NCI-H1694 treated with DMSO at 0.1 percent for 48 hours (cell line): ENCODE results near the gene LRP6.
"Not testable (repeated sequence)": the region's sequence is repeated elsewhere in the genome, so short reads cannot be mapped to it uniquely, and the experiment has no call there.

Source experiments
- DNase-seq: peaks from one replicate; lab custom pipeline; 2025; lab: John Stamatoyannopoulos, UW

LRP6 gene

DNA sequence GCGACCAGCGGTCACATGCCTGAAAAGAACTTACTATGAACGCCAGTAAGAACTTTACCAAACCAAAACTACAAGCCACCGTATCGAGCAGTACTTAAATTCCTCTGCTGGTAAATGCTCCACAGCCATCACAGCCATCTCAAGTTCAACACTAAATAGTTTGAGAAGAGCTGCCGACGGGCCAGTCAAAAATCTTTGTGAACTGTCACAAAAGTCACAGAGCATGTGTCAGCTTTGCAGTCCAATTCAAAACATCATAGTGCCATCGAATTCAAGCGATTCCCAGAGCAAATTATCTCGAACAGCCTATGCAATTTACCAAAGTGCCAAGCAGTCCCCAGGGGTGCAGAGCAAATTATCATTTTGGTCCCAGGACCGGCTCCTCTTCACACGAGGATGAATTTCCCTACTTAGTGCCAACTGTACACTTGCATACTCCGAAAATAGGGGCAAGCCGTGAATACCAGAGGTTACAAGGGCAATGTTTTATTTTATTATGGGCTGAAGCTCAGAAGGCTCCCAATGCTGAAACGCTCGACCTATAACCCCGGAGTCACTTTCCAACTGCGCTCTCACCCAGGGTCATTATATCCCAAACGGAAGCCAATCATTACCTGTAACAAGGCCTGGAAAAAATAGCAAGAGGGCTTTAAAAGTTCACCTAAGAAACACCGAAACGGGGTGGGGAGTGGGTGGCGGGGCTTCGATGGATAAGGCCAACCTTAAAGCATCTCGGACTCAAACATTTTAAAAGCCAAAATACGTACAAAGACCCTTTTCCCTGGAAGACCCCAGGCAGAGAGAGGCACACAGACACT, 1.1 kb downstream of the LRP6 start:
- peak; percentile 27 for DNase-seq

DNA sequence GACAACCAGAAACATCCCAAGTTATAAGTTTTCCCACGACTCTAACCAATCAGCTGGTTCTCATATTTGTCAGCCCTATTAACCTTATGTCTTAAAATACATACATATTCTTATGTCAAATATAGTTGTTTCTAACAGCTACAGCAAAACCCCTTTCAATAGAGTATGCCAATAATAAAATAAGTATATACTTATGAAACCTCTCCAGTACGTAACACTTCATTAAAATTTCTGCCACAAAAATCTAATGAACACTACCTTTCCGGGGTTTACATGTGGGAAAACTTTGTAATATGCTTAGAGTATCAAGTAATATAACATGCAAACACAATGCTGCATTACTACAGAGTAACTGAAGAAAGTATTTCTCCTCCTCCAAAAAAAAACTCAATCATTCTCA, 1.8 kb downstream of the LRP6 start:
- no peak for DNase-seq

DNA sequence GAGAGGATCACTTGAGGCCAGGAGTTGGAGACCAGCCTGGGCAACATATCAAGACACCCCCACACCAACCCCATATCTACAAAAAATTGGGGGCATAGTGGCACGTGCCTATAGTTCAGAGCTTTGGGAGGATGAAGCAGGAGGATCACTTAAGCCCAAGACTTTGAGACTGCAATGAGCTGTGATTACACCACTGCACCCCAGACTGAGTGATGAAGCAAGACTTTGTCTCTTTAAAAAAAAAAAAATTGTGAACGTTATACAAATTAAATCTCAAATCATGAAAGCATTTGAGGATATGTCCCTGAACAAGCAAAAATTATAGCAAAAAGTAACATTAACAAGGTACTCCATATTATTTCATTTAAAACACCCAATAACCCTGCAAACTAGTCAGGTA, 2.9 kb downstream of the LRP6 start:
- no peak for DNase-seq

DNA sequence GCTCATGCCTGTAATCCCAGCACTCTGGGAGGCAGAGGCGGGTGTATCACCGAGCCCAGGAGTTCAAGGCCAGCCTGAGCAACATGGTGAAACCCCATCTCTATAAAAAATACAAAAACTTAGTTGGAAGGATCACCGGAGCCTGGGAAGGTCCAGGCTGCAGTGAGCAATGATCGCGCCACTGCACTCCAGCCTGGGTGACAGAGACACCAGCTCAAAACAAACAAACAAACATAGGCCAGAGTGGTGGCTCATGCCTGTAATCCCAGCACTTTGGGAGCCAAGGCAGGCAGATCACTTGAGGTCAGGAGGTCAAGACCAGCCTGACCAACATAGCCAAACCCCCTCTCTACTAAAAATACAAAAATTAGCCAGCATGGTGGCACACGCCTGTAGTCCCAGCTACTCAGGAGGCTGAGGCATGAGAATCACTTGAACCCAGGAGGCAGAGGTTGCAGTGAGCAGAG, 10.5 kb downstream of the LRP6 start:
- DNase-seq: not testable (repeated sequence)

DNA sequence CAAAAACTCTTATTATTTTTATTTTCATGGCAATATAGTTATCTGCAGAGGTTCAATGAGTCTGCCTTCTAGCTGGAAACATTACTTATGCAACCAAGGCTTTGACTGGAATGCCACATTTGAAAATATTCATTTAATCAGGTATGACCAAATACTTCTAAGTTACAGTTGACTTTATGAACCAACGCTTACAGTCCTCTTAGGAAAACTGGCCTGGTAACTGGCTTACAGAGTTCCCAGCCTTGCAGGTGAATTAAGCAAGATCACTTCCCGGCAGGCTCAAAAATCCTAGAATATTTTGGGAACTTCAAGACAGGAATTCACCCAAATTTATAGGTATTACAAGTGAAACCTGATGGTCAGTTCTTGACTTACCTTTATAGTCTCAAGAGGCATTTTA, 12.3 kb downstream of the LRP6 start:
- no peak for DNase-seq

DNA sequence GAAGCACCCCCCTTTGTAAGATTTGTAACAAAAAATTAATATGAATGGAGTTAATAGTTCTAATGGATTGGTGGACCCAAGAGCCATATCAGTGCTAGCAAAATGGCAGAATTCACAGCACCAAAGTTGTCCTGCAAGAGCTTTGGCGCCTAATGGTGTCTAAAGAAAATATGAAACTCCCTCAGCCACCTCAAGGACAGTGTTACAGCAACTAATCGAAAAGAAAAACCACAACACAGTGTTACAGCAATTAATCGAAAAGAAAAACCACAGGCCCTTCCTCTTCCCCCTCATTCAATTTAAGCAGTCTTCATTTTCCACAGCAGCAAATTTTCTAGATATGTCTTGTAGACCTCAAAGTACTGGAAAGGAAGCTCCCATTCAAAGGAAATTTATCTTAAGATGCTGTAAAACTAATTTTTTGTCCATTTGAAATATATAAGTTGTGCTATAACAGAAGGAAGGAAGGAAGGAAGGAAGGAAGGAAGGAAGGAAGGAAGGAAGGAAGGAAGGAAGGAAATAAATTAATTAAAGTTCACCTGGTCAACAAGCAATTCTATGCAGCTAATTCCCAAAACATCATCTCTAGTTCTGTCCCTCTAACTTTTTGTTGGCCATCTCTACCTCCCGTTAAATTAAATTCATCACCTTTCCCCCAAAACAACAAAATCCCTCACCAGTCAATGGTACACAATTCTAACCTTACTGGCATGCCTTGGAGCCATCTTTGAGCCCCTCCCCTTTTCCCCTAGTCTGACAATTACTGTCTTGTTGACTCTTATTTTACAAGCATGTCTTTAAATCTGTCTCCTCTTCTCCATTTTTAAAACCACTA, 17.4 kb downstream of the LRP6 start:
- no peak for DNase-seq

DNA sequence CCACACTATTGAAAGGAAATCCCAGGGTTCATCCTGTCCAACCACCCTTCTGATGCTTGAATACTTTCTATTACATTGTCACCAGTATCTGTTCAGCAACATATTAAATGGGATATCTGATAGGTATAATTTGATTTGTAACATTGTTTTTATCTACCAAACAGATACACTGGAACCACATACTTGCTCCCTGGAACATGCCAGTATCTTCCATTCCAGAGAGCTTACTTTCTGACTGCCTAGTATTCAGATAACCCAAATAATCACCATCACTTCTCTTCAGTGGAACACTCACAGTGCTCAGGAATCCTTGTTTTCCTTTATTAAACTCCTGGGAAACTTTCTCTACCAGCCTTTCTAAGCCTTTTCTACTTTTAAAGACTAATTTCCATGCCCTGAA, 19.3 kb downstream of the LRP6 start:
- DNase-seq: no peak

DNA sequence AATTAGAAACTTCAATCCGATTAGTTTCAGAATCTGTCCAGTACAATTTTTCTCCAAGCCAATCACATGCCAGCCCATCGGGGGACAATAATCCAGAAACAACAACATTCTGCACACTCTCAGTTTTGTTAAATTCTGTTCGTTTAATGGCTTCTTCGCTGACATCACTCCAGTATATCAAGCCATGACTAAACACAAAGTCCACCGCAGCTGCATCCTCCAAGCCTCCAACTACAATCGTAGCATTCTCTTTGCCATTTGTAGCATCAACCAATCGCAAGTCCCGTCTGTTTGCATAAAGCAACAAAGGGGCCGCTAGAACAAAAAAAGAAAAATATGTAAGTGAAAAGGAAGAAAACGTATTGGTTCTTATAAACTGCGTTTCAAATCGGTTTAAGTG, 22.5 kb downstream of the LRP6 start:
- DNase-seq: no peak

DNA sequence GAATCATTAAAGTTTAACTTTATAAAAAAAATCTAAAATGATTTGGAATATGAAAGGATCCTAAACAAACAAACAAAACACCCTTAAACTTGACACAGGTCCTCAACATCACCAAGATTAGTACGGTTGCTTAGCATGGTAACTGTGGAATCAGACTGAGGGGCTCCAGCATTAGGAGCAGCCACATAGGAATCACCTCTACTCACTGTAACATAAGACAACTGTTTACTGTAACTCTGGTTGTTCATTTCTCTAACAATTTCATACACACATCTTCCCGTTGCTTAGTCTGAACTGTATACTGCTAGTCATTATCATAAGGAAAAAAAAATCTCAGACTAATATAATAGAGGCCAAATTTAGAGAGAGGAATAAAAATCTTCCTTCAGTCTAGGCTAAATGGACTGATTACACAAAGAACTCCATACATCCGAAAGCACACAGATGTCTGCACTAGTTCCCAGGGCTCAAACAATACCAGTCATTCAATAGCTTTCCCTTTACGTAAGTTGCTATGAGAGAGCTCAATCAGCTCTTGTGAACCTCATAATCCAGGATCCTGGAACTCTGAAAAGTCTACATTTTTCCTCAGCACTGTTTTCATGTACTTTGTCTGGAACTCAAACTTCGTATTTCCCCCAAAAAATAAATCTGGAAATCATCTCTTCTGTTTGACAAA, 26.0 kb downstream of the LRP6 start:
- no peak for DNase-seq

DNA sequence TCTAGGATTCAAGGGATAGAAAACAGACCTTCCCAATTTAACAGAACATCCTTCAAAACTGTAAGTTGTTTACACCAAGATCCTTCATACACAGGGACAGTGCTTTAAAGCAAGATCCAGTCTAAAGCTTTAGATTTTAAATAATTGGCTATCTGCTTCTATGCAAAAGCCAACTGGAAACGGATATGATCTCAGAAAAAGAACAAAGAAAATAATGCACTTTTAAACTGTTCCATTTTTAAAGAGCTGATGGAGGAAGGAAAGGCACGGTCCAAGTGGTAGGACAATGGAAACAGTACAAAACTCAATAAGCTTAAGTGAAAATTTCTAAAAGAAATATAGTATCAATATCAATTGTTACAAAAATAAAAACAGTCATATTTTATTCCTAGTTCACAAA, 27.7 kb downstream of the LRP6 start:
- DNase-seq: no peak

DNA sequence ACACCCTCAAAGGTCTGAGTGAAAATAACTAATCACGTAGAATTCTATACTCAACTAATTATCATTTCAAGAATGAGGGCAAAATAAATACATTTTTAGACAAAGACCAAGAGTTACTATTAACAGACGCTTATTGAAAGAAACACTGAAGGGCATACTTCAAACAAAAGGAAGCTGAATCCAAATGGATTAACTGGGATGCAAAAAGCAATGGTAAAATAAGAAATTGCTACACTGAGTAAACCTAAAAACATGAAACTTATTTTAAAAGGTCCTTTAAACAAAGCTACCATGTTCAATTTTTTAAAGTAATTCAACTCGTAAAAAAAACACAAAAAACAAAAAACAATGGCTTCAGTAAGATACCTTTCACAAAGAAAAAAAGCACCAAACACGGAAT, 28.2 kb downstream of the LRP6 start:
- DNase-seq: no peak

DNA sequence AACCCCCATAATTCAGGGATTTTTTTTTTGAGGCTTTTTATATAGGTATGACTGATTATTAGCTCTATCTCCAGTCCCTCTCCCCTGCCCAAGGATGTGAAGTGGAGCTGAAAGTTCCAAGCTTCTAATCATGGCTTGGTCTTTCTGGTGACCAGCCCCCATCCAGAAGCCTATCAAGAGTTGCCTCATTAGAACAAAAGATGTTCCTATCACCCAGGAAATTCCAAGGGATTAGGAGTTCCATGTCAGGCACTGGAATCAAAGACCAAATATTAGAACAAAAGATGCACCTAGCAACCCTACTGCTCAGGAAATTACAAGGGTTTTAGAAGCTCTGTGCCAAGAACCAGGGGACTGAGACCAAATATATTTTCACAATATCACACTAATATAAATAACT, 29.9 kb downstream of the LRP6 start:
- no peak for DNase-seq

DNA sequence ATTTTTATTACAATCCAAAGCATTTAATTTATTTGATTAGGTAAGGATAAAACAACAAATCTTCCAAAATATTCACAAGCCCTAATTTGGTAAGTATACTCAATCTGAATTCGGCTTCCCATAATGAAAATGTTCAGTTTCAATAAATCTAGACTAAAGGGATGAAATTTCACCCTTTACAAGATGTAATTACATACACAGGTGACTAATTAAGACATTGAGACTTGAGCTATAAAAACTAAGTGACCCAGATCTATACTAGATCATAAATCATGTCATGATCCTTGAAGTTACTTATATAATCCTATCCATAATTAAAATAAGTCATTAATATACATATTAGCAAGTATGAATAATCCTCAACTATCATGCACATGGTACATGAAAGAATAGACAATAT, 36.6 kb downstream of the LRP6 start:
- no peak for DNase-seq

DNA sequence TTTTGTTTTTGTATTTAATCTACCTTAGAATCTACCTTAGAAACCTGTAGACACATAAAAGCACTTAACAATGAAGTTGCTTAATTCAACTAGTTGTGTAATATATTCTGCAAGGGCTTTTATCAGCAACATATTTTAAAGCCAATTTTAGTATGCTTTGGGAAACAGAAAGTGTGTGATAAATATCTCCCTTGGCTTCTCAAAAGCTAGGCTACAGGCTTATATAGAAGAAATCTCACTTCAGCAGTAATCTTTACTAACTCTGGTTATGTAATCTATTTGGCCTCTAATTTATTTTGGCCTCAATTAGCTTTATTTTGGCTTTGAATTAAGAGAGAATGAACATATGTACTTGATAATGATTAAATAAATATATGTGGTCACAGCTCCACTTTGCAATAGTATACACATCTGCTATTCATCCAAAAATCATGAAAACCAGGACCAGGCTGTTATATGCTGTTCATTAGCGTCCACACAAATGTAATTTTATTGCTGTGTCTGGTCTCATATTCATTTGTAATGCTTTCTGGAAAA, 37.2 kb downstream of the LRP6 start:
- DNase-seq: no peak

DNA sequence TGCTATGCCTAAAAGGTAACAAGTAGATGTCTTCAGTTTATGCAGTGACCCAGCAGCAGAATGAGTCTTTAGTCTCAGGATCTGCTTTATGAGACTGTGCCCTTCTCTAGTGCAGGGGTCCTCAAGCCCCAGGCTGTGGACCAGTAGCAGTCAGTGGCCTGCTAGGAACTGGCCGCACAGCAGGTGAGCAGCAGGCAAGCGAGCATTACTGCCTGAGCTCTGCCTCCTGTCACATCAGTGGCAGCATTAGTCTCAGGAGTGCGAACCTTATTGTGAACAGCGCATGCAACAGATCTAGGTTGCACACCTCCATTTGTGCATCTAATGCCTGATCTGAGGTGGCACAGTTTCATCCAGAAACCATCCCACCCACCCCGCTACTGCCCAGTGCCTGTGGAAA, 38.4 kb downstream of the LRP6 start:
- DNase-seq: no peak

DNA sequence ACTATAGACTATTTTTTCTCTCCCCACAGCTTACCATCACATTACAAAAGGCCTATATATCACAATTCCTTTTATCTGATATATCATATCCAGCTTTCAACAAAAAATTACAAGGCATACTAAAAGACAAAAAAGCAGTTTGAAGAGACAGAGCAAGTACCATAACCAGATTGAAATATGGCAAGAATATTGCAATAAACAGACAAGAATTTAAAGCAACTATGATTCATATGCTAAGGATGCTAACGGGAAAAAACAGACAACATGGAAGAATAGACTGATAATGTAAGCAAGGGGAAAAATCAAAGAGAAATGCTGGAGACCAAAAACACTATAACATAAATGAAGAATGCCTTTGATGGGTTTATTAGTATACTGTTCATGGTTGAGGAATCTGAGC, 40.7 kb downstream of the LRP6 start:
- DNase-seq: no peak

DNA sequence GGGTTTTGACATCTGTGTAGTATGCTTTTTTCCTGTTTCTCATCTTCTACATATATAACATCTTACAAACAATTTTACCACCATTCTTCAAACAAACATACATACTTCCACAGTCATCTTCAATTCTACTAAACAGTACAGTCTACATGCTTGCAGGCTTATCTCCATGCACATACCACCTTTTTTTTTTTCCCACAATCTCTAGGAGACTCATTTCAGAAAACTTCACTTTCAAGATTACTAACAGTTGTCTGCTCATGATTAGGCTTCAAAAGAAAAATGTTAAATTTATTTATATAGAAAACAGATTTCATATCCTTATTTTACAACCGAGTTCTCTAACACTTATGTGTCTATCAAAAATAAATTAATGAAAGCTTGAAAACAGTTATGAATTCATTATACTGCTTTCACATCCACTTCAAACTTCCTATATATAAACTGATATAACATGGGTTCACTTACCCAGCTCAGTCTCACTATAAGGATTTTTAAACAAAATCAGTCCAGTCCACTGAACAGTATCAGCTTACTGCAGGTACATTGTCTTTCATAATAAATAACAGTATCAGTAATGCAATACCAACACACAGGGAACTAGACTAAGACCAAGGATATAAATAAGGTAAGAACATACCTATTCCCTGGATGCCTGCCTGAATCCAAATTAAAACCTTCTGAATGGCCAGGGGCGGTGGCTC, 42.5 kb downstream of the LRP6 start:
- DNase-seq: no peak

DNA sequence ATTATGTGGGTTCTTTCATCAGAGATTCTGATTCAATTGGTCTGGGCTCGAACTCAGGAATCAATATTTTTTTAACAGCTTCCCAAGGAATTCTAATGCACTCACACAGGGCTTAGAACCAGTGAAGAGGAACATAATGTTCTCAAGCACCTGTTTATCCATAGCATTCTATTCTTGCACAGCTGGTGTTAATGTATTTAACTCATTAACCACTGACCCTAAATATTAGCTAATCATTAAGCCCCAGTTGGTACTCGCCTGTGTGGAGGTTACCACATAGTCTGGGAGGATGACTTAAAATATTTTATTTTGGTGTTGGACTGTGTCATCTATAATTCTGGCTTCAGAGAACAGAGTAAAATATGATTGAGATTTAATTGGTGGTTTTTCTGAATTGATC, 45.3 kb downstream of the LRP6 start:
- no peak for DNase-seq

DNA sequence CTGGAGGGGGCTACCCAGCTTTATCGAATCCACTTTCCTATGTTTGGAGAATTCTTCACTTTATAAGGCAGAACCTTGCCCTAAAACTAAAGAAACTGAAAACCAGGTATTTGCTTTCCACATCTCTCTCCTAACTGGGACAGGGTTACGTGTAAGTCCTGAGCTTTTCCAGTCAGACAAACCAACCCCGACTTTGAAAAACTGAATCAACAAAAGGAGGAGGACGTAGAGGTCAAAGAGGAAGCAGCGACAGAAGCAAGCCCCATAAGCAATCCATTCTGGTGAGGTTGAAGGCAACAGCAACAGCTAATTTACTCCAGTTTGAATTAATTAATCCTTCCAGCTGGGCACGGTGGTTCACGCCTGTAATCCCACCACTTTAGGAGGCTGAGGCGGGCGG, 47.2 kb downstream of the LRP6 start:
- DNase-seq: no peak

DNA sequence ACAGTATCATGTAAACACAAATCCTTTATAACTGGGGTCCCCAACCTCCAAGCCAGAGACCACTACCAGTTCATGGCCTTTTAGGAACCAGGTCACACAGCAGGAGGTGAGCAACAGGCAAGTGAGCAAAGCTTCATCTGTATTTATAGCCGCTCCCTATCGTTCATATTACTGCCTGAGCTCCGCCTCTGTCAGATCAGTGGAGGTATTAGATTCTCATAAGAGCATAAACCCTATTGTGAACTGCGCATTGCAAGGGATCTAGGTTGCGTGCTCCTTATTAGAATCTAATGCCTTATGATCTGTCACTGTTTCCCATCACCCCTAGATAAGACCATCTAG, 49.9 kb downstream of the LRP6 start:
- no peak for DNase-seq

DNA sequence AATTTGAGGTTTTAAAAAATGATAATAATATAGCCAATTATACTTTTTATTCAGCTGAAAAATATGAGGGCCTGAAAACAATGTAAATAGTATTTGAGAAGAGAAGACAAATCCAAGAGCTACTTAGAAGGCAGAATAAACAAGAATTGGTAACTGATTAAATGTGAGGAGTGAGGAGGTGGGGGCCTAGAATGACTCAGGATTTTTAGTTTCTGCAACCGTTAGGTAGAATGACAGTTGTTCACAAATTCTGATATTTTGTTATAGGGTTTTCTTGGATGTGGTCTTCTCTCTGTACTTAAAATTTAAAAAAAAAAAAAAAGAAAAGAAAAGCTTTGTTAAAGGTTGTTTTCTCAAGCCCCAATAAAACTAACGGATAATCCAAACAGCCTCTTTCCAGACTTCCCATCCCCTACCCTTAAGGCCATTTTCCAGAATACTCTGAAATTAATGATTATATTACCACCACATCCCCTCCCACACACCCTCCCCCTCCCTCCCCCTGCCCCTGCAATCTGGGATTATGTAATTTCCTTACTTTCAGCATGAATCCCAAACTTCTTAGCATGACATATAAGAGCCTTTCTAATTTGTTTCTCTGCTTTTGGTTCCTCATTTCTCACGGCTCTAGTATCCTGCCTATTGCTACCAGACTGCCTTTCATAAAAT, 50.4 kb downstream of the LRP6 start:
- DNase-seq: no peak
